SK-N-SH (cell line): ENCODE results near the gene BMP6. TPM values are rescaled to one million over a fixed set of nuclear protein-coding genes. Genes with fewer than 3 reads are reported as not detected.

Experiments
- CTCF ChIA-PET: fragments of 300-600, 350-600 bp; formaldehyde crosslinking; extraction: SDS; loops from one replicate; lab custom pipeline; 2021; lab: Yijun Ruan, JAX
- POLR2A ChIA-PET: fragments of 350-600 bp; sonication (Branson Sonifier 250); formaldehyde crosslinking; extraction: SDS; loops from one replicate; lab custom pipeline; 2020; ENCODE audit warnings: antibody characterized with exemption, inconsistent platforms; lab: Yijun Ruan, JAX
- DNase-seq: peaks from one replicate; pipeline ENCODE4 v3.0.0; 2012
- H2AFZ ChIP-seq: fragments of 200-600 bp; sonication (generic); 2 replicates; pipeline ENCODE4 v1.8.1; 2016; ENCODE audit warnings: antibody characterized with exemption, mild to moderate bottlenecking, low read depth
- H3F3A ChIP-seq: fragments of 200-600 bp; sonication (generic); replicated peaks from 2 replicates; pipeline ENCODE3; 2016; ENCODE audit warnings: antibody characterized with exemption, mild to moderate bottlenecking; ENCODE audit not compliant: insufficient read depth
- H3K27ac ChIP-seq, 2 experiments: fragments of 200-500 bp in 1 of 2; fragments of 200-600 bp in 1 of 2; sonication (Bioruptor generic) in 1 of 2; sonication (generic), shearing (Covaris generic) in 1 of 2; 2 replicates each; pipeline versions ENCODE4 v1.5.1 to v1.6.1; 2014 to 2016; ENCODE audit warnings: low read depth in 2 of 2, inconsistent platforms in 1 of 2, low read length in 1 of 2, mild to moderate bottlenecking in 1 of 2, mixed read lengths in 1 of 2
- H3K27me3 ChIP-seq: fragments of 200-600 bp; sonication (generic), shearing (Covaris generic); 2 replicates; pipeline ENCODE4 v1.6.1; 2016; ENCODE audit warnings: mixed run types; ENCODE audit not compliant: insufficient read depth
- H3K36me3 ChIP-seq, 2 experiments: fragments of 200-500 bp in 1 of 2; fragments of 200-600 bp in 1 of 2; sonication (Bioruptor generic) in 1 of 2; sonication (generic) in 1 of 2; replicated peaks in 1 of 2; 2 replicates each; pipeline versions ENCODE3 to v1.5.1; 2014 to 2016; ENCODE audit warnings: low read length in 1 of 2, mild to moderate bottlenecking in 1 of 2; ENCODE audit not compliant: insufficient read depth in 2 of 2, control insufficient read depth in 1 of 2
- H3K4me1 ChIP-seq, 2 experiments: fragments of 200-500 bp in 1 of 2; fragments of 200-600 bp in 1 of 2; sonication (Bioruptor generic) in 1 of 2; sonication (generic), shearing (Covaris generic) in 1 of 2; 2 replicates each; pipeline versions ENCODE4 v1.5.1 to v1.6.1; 2014 to 2016; ENCODE audit warnings: low read depth in 1 of 2, low read length in 1 of 2, mixed run types in 1 of 2; ENCODE audit not compliant: insufficient read depth in 2 of 2, control insufficient read depth in 1 of 2
- H3K4me2 ChIP-seq: fragments of 200-600 bp; sonication (generic), shearing (Covaris generic); 2 replicates; pipeline ENCODE4 v1.6.1; 2017; ENCODE audit warnings: mixed run types
- H3K4me3 ChIP-seq, 2 experiments: fragments of 200-500 bp in 1 of 2; fragments of 200-600 bp in 1 of 2; sonication (Bioruptor generic) in 1 of 2; sonication (generic), shearing (Covaris generic) in 1 of 2; 2 replicates each; pipeline versions ENCODE4 v1.5.1 to v1.8.1; 2014 to 2016; ENCODE audit warnings: low read depth in 2 of 2, inconsistent platforms in 1 of 2, low read length in 1 of 2, mild to moderate bottlenecking in 1 of 2, mixed read lengths in 1 of 2, moderate library complexity in 1 of 2
- H3K79me2 ChIP-seq: fragments of 200-600 bp; sonication (generic); 2 replicates; pipeline ENCODE4 v1.8.1; 2017; ENCODE audit warnings: mild to moderate bottlenecking; ENCODE audit not compliant: insufficient read depth
- H3K9ac ChIP-seq: fragments of 200-600 bp; sonication (generic); 2 replicates; pipeline ENCODE4 v1.6.1; 2017; ENCODE audit warnings: mixed run types
- H3K9me2 ChIP-seq: fragments of 200-600 bp; sonication (generic); 2 replicates; pipeline ENCODE4 v1.6.1; 2017; ENCODE audit warnings: mixed run types
- H3K9me3 ChIP-seq: fragments of 200-600 bp; sonication (generic); 2 replicates; pipeline ENCODE4 v1.6.1; 2017; ENCODE audit warnings: mixed run types, mild to moderate bottlenecking, moderate library complexity
- H4K20me1 ChIP-seq: fragments of 200-600 bp; sonication (generic); 2 replicates; pipeline ENCODE4 v1.6.1; 2017; ENCODE audit warnings: mild to moderate bottlenecking, mixed run types; ENCODE audit not compliant: insufficient read depth
- CTCF ChIP-seq: fragments of 200-600 bp; sonication (generic); IDR thresholded peaks from 2 replicates; pipeline ENCODE4 v1.6.1; 2017; ENCODE audit warnings: antibody characterized with exemption, mild to moderate bottlenecking, moderate library complexity
- FOXJ3 ChIP-seq: sonication (generic); formaldehyde crosslinking; IDR thresholded peaks from 2 replicates; pipeline ENCODE4 v1.5.1; 2020; ENCODE audit warnings: mild to moderate bottlenecking, missing genetic modification reagents
- GABPA ChIP-seq: IDR thresholded peaks from 2 replicates; pipeline ENCODE4 v1.4.0; 2012; ENCODE audit warnings: low read depth, mild to moderate bottlenecking
- GATA2 ChIP-seq: sonication (generic); formaldehyde crosslinking; IDR thresholded peaks from 2 replicates; pipeline ENCODE4 v1.5.0; 2020; ENCODE audit warnings: mild to moderate bottlenecking, missing genetic modification reagents
- IRF3 ChIP-seq: fragments of 150-350 bp; IDR thresholded peaks from 2 replicates; pipeline ENCODE4 v1.6.1; 2016; ENCODE audit warnings: mild to moderate bottlenecking, low read depth, low read length
- NFIC ChIP-seq: IDR thresholded peaks from 2 replicates; pipeline ENCODE4 v1.4.0; 2012; ENCODE audit warnings: borderline replicate concordance
- PBX3 ChIP-seq: IDR thresholded peaks from 2 replicates; pipeline ENCODE4; 2012
- RAD21 ChIP-seq: IDR thresholded peaks from 2 replicates; pipeline ENCODE4 v1.6.1; 2012; ENCODE audit warnings: mild to moderate bottlenecking, low read length
- REST ChIP-seq: IDR thresholded peaks from 2 replicates; pipeline ENCODE4 v1.6.1; 2012; ENCODE audit warnings: mild to moderate bottlenecking, low read depth, low read length, moderate library complexity
- TCF12 ChIP-seq: IDR thresholded peaks from 2 replicates; pipeline ENCODE4 v1.4.0; 2012
- USF2 ChIP-seq: fragments of 150-350 bp; IDR thresholded peaks from 2 replicates; pipeline ENCODE4 v1.6.1; 2017; ENCODE audit warnings: antibody characterized with exemption, low read length, low read depth, borderline replicate concordance
- WGBS: methylation state at CpG from one replicate; pipeline ENCODE4 v1.1.6; 2017; ENCODE audit warnings: low lambda C conversion rate; 5-methylcytosine and 5-hydroxymethylcytosine counted together
- polyA plus RNA-seq, 3 experiments: library from polyadenylated mRNA; depleted of rRNA; stranded (reverse); fragments of >200 nt; gene quantifications; 2 replicates each; pipeline ENCODE4 v1.2.3, GENCODE V29; 2012

Gene BMP6
- polyA plus RNA-seq, 1 of the 3 experiments (the other 2 are of a cell fraction) = not detected

- Histone ChIP-seq H3K9me3 (no peaks in the 10 kb centered on the region), H3K9ac (no peak overlapping the region), H3K4me2 (no peak overlapping the region), H3K4me1 (no peaks in the 10 kb centered on the region), H3K27me3 (no peaks in the 10 kb centered on the region), H3K36me3 (no peaks in the 10 kb centered on the region), H3F3A (no peaks in the 10 kb centered on the region), H4K20me1 (no peaks in the 10 kb centered on the region), H2AFZ (no peak overlapping the region), H3K9me2 (no peaks in the 10 kb centered on the region), H3K4me3 (no peak overlapping the region), H3K27ac (no peak overlapping the region), H3K79me2 (no peaks in the 10 kb centered on the region)
- no peak for DNase-seq
- CTCF ChIA-PET = no interaction called here
- TF ChIP-seq GABPA (no peak), IRF3 (no peak), TCF12 (no peak), RAD21 (no peak), NFIC (no peak), GATA2 (CRISPR knock-in tag) (no peak), USF2 (no peak), FOXJ3 (CRISPR knock-in tag) (no peak), REST (no peak), PBX3 (no peak), CTCF (no peak)
- POLR2A ChIA-PET = no interaction called here
- WGBS = 61% methylated on average over 1 of the region's 1 CpG
Observed at GRCh38 chr6:7866526-7866925, 140.6 kb downstream of the BMP6 start.
